GM19035 (cell line): ENCODE measurements around the gene FBXL20.

Experiments used
- ATAC-seq: cut with Tn5 transposase; IDR thresholded peaks from one replicate; pipeline ENCODE4 v1.9.1; 2021; ENCODE audit not compliant: unreplicated experiment

Gene FBXL20

GRCh38 chr17:39229274-39229913, 172.0 kb downstream of the FBXL20 start:
- ATAC-seq, result no peak

- ATAC-seq, result no peak
These were observed 174.0 kb downstream of the FBXL20 start for GRCh38 chr17:39227364-39227919.

GRCh38 chr17:39225959-39226683, 175.3 kb downstream of the FBXL20 start:
- no peak for ATAC-seq

GRCh38 chr17:39225308-39225958, 176.0 kb downstream of the FBXL20 start, which contains the start of gene STAC2:
Gene STAC2 (minus strand): TSS chr17:39225945. CDS start chr17:39225502, 443 bp downstream.
- no peak for ATAC-seq

- ATAC-seq, result no peak
These were observed 176.6 kb downstream of the FBXL20 start for GRCh38 chr17:39224778-39225307.

GRCh38 chr17:39223907-39224777, 177.3 kb downstream of the FBXL20 start:
- ATAC-seq, result no peak

- ATAC-seq, result no peak
These were observed 178.3 kb downstream of the FBXL20 start for GRCh38 chr17:39222866-39223834.

- ATAC-seq, result no peak
These were observed 179.3 kb downstream of the FBXL20 start for GRCh38 chr17:39222151-39222550.

- no peak for ATAC-seq
These were observed 179.9 kb downstream of the FBXL20 start for GRCh38 chr17:39221572-39221971.

- no peak for ATAC-seq
These were observed 181.7 kb downstream of the FBXL20 start for GRCh38 chr17:39219647-39220154.

- no peak for ATAC-seq
These were observed 182.5 kb downstream of the FBXL20 start for GRCh38 chr17:39218906-39219305.

- no peak for ATAC-seq
These were observed 183.6 kb downstream of the FBXL20 start for GRCh38 chr17:39217734-39218369.

GRCh38 chr17:39213852-39214251, 187.6 kb downstream of the FBXL20 start:
- ATAC-seq, result no peak

GRCh38 chr17:39212841-39213480, 188.5 kb downstream of the FBXL20 start:
- ATAC-seq, result no peak

GRCh38 chr17:39212195-39212810, 189.1 kb downstream of the FBXL20 start:
- no peak for ATAC-seq

GRCh38 chr17:39210093-39210434, 191.4 kb downstream of the FBXL20 start:
- ATAC-seq, result no peak

GRCh38 chr17:39209317-39210092, 191.9 kb downstream of the FBXL20 start:
- no peak for ATAC-seq
